ENCODE measurements around the gene PDXK. TPM values are rescaled to one million over a fixed set of nuclear protein-coding genes. Genes with fewer than 3 reads are reported as not detected.

PDXK gene
- total and polyA plus RNA-seq, 2 of the 13 experiments (the other 11 are each of a cell fraction or from before 2014, with no cell fraction given) = 114 to 184 TPM

- TF ChIP-seq RBM39 (IDR thresholded peaks at IDR 0.05; ENCODE audit: low read depth, low read length, poor library complexity, severe bottlenecking) = peak; percentile 34
- TF ChIP-seq YEATS4 (CRISPR knock-in tag; IDR thresholded peaks at IDR 0.05; ENCODE audit: borderline replicate concordance) = no peak
- TF ChIP-seq ZBTB10 (CRISPR knock-in tag; IDR thresholded peaks at IDR 0.05; ENCODE audit: borderline replicate concordance) = no peak
- no peak for TF ChIP-seq SMC3 (IDR thresholded peaks at IDR 0.05; ENCODE audit: low read length)
- TF ChIP-seq RARA (CRISPR knock-in tag; IDR thresholded peaks at IDR 0.05) = no peak
- TF ChIP-seq MAX (IDR thresholded peaks at IDR 0.05) = no peak
- no peak for TF ChIP-seq ARID5B (CRISPR knock-in tag; IDR thresholded peaks at IDR 0.05)
- TF ChIP-seq ZNF367 (CRISPR knock-in tag; IDR thresholded peaks at IDR 0.05; ENCODE audit: borderline replicate concordance) = no peak
- no peak for TF ChIP-seq NAIF1 (CRISPR knock-in tag; IDR thresholded peaks at IDR 0.05; ENCODE audit: borderline replicate concordance)
- no peak for TF ChIP-seq ZBTB4 (CRISPR knock-in tag; IDR thresholded peaks at IDR 0.05; ENCODE audit: borderline replicate concordance)
- no peak for TF ChIP-seq ZNF775 (CRISPR knock-in tag; IDR thresholded peaks at IDR 0.05; ENCODE audit: borderline replicate concordance)
- TF ChIP-seq ZNF652 (CRISPR knock-in tag; IDR thresholded peaks at IDR 0.05; ENCODE audit: borderline replicate concordance, low read depth) = no peak
- no peak for TF ChIP-seq BRCA1 (CRISPR knock-in tag; IDR thresholded peaks at IDR 0.05)
- TF ChIP-seq RBM22 (optimal IDR thresholded peaks at IDR 0.05; ENCODE audit: low read length) = peak; percentile 18
- TF ChIP-seq POLR2A (IDR thresholded peaks at IDR 0.05; ENCODE audit: insufficient read depth in 1 of 2, low read depth in 2 of 2, low read length in 2 of 2) = 0 out of 4 replicates have a peak, but pooled peaks of 1 of the 2 experiments have one; percentile 19
- TF ChIP-seq KLF15 (CRISPR knock-in tag; IDR thresholded peaks at IDR 0.05; ENCODE audit: borderline replicate concordance) = no peak
- no peak for TF ChIP-seq ZNF124 (CRISPR knock-in tag; IDR thresholded peaks at IDR 0.05)
- no peak for TF ChIP-seq ZNF788 (CRISPR knock-in tag; IDR thresholded peaks at IDR 0.05; ENCODE audit: borderline replicate concordance)
- no peak for TF ChIP-seq ZNF335 (CRISPR knock-in tag; IDR thresholded peaks at IDR 0.05)
- TF ChIP-seq MBD4 (IDR thresholded peaks at IDR 0.05; ENCODE audit: borderline replicate concordance, low read length) = no peak
Observed at GRCh38 chr21:43766734-43767497, 48.0 kb downstream of the PDXK start (continued).

Measured in HepG2 (cell line).